Measurements from ENCODE around the gene TUBGCP3.

The TUBGCP3 gene

GRCh38 chr13:112616586-112617362 lies 28.8 kb upstream of the TUBGCP3 start:
- no peak for DNase-seq

GRCh38 chr13:112615391-112615790 lies 27.4 kb upstream of the TUBGCP3 start:
- DNase-seq: no peak

- no peak for DNase-seq
Measured at GRCh38 chr13:112614835-112615234, 26.9 kb upstream of the TUBGCP3 start.

- no peak for DNase-seq
Measured at GRCh38 chr13:112608212-112608611, 20.3 kb upstream of the TUBGCP3 start.

GRCh38 chr13:112606109-112607001 lies 18.4 kb upstream of the TUBGCP3 start:
- DNase-seq: peak; percentile 62 to 81 (median 76)

- no peak for DNase-seq
Measured at GRCh38 chr13:112605531-112605990, 17.6 kb upstream of the TUBGCP3 start.

GRCh38 chr13:112603641-112604225 lies 15.8 kb upstream of the TUBGCP3 start:
- DNase-seq: no peak

GRCh38 chr13:112602189-112602588 lies 14.2 kb upstream of the TUBGCP3 start:
- no peak for DNase-seq

- no peak for DNase-seq
Measured at GRCh38 chr13:112601371-112601770, 13.4 kb upstream of the TUBGCP3 start.

GRCh38 chr13:112596235-112596634 lies 8.3 kb upstream of the TUBGCP3 start:
- DNase-seq: no peak

GRCh38 chr13:112592647-112593046 lies 4.7 kb upstream of the TUBGCP3 start:
- no peak for DNase-seq

GRCh38 chr13:112592181-112592580 lies 4.2 kb upstream of the TUBGCP3 start:
- no peak for DNase-seq

- DNase-seq: no peak
Measured at GRCh38 chr13:112588490-112589297, 741 bp upstream of the TUBGCP3 start.

- DNase-seq: peak; percentile 17 to 57 (median 46)
Measured at GRCh38 chr13:112587212-112587763, 665 bp downstream of the TUBGCP3 start.

- DNase-seq: no peak
Measured at GRCh38 chr13:112586334-112586960, 1.5 kb downstream of the TUBGCP3 start.

GRCh38 chr13:112583592-112584277 lies 4.2 kb downstream of the TUBGCP3 start:
- no peak for DNase-seq

- no peak for DNase-seq
Measured at GRCh38 chr13:112582263-112582662, 5.7 kb downstream of the TUBGCP3 start.

- DNase-seq: no peak
Measured at GRCh38 chr13:112580912-112581311, 7.0 kb downstream of the TUBGCP3 start.

GRCh38 chr13:112580211-112580610 lies 7.7 kb downstream of the TUBGCP3 start:
- DNase-seq: no peak

- no peak for DNase-seq
Measured at GRCh38 chr13:112579310-112579843, 8.6 kb downstream of the TUBGCP3 start.

- no peak for DNase-seq
Measured at GRCh38 chr13:112576768-112577167, 11.2 kb downstream of the TUBGCP3 start.
